Osteocyte (in vitro differentiated cells): ENCODE results near the gene AFF3. TPM values are rescaled to one million over a fixed set of nuclear protein-coding genes. Genes with fewer than 3 reads are reported as not detected.
A peak's percentile ranks its signal among the peaks of the same experiment; 100 is the strongest.

Experiments
- DNase-seq: peaks from one replicate; pipeline ENCODE4 v3.0.0; 2021; ENCODE audit warnings: mixed read lengths; ENCODE audit not compliant: unreplicated experiment; ENCODE audit errors: extremely low spot score
- H3K27ac Mint-ChIP-seq: one replicate; pipeline ENCODE4 v1.8.0; 2021; ENCODE audit warnings: mild to moderate bottlenecking, mixed read lengths; ENCODE audit not compliant: unreplicated experiment
- H3K27me3 Mint-ChIP-seq: one replicate; pipeline ENCODE4 v1.8.0; 2021; ENCODE audit warnings: mixed read lengths; ENCODE audit not compliant: unreplicated experiment
- H3K36me3 Mint-ChIP-seq: one replicate; pipeline ENCODE4 v1.8.0; 2021; ENCODE audit warnings: mixed read lengths; ENCODE audit not compliant: unreplicated experiment
- H3K4me1 Mint-ChIP-seq: one replicate; pipeline ENCODE4 v1.8.0; 2021; ENCODE audit warnings: mixed read lengths; ENCODE audit not compliant: unreplicated experiment
- H3K4me3 Mint-ChIP-seq: one replicate; pipeline ENCODE4 v1.8.0; 2021; ENCODE audit warnings: mild to moderate bottlenecking, moderate library complexity, mixed read lengths; ENCODE audit not compliant: unreplicated experiment
- H3K9me3 Mint-ChIP-seq: one replicate; pipeline ENCODE4 v1.8.0; 2021; ENCODE audit warnings: mixed read lengths; ENCODE audit not compliant: unreplicated experiment
- CTCF ChIP-seq: fragments of 200-600 bp; sonication (generic); IDR thresholded peaks from 2 replicates; pipeline ENCODE4 v1.5.0; 2021; ENCODE audit warnings: antibody characterized with exemption, mild to moderate bottlenecking, moderate library complexity
- total RNA-seq: library from RNA; stranded (reverse); gene quantifications from 2 replicates; pipeline ENCODE4 v1.2.1, GENCODE V29; 2021

The AFF3 gene
- total RNA-seq, 1 donor from 2014 or later, result 248 TPM

- TF ChIP-seq CTCF, result no peak
- peaks cover 71% of the 10 kb centered on the region for H3K4me1 Mint-ChIP-seq
Observed at GRCh38 chr2:99811544-99811943, 330.8 kb downstream of the AFF3 start.

GRCh38 chr2:99810225-99810624 lies 332.2 kb downstream of the AFF3 start:
- peaks cover 19% of the 10 kb centered on the region for H3K36me3 Mint-ChIP-seq
- peaks cover under 1% of the 10 kb centered on the region for H3K9me3 Mint-ChIP-seq
- H3K4me3 Mint-ChIP-seq, result no peak overlapping the region
- TF ChIP-seq CTCF, result no peak
- peaks cover 84% of the 10 kb centered on the region for H3K4me1 Mint-ChIP-seq
- no peak for DNase-seq
- no peaks in the 10 kb centered on the region for H3K27me3 Mint-ChIP-seq
- no peak overlapping the region for H3K27ac Mint-ChIP-seq

More at GRCh38 chr2:99811544-99811943, 330.8 kb downstream of the AFF3 start:
- Mint-ChIP-seq H3K27ac (peak overlapping the region; percentile 38), H3K27me3 (no peaks in the 10 kb centered on the region), H3K4me3 (no peak overlapping the region), H3K9me3 (peaks cover 13% of the 10 kb centered on the region), H3K36me3 (peaks cover 31% of the 10 kb centered on the region)
- no peak for DNase-seq

GRCh38 chr2:99809259-99809900 lies 333.0 kb downstream of the AFF3 start:
- Mint-ChIP-seq H3K27ac (peak overlapping the region; percentile 86), H3K9me3 (no peaks in the 10 kb centered on the region), H3K4me1 (peaks cover 89% of the 10 kb centered on the region), H3K27me3 (no peaks in the 10 kb centered on the region), H3K36me3 (peaks cover 21% of the 10 kb centered on the region), H3K4me3 (no peak overlapping the region)
- no peak for DNase-seq
- TF ChIP-seq CTCF, result no peak

GRCh38 chr2:99808361-99809200 lies 333.8 kb downstream of the AFF3 start:
- no peak for DNase-seq
- no peaks in the 10 kb centered on the region for H3K27me3 Mint-ChIP-seq
- peaks cover 92% of the 10 kb centered on the region for H3K4me1 Mint-ChIP-seq
- H3K36me3 Mint-ChIP-seq, result peaks cover 19% of the 10 kb centered on the region
- peak overlapping the region; percentile 86 for H3K27ac Mint-ChIP-seq
- H3K4me3 Mint-ChIP-seq, result no peak overlapping the region
- no peak for TF ChIP-seq CTCF
- H3K9me3 Mint-ChIP-seq, result peaks cover 5% of the 10 kb centered on the region

- peaks cover 12% of the 10 kb centered on the region for H3K9me3 Mint-ChIP-seq
- H3K4me3 Mint-ChIP-seq, result peak overlapping the region; percentile 5
- H3K4me1 Mint-ChIP-seq, result peaks cover 74% of the 10 kb centered on the region
- TF ChIP-seq CTCF, result no peak
- DNase-seq, result no peak
- H3K27me3 Mint-ChIP-seq, result no peaks in the 10 kb centered on the region
- peaks cover 18% of the 10 kb centered on the region for H3K36me3 Mint-ChIP-seq
- peak overlapping the region; percentile 62 for H3K27ac Mint-ChIP-seq
Observed at GRCh38 chr2:99806758-99807157, 335.6 kb downstream of the AFF3 start.
